ENCODE measurements around the gene SNX24. TPM values are rescaled to one million over a fixed set of nuclear protein-coding genes. Genes with fewer than 3 reads are reported as not detected.

The SNX24 gene, protein sequence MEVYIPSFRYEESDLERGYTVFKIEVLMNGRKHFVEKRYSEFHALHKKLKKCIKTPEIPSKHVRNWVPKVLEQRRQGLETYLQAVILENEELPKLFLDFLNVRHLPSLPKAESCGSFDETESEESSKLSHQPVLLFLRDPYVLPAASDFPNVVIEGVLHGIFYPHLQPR
- 25.3 and 25.9 TPM in 2 replicates for polyA plus RNA-seq

DNA sequence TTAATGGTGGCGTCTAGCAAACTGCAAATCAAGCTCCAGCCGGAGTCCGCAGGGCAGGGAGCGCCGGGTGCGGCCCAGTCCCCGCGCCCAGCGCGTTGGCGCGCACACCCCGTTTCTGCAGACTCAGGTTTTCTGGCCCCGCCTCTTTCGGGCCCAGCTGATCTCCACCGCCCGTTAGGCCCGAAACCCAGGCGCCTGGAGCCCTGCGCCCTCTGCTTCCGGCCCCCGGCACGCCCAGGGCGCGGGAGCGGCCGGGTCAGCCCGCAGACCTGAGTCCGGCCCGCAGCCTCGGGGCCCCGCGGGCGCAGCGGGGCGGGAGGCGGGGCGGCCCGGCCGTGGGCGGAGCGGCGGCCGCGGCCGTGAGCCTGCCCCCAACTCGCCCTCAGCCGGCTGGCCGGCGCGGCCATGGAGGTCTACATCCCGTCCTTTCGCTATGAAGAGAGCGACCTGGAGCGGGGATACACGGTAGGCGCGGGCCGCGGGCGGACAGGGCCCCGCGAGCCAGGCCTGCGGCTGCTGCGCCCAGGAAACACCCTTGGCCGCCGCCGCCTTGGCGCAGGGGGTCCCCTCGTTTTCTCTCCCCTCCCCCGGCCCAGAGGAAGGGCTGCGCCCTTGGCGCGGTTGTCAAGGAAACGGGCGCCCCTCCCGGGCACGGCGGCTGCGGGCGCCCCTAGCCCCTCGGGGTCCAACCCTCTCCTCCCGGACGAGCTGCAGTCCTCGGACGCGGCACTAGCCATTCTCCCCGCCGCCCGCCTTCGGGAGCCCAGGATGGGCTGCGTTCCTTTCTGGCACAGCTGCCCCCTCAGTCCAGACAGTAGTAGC lies at the start of gene SNX24:
TSS of gene SNX24 (plus strand) at position 385 of the 822 bp plus-strand sequence. CDS start at position 406, 21 bp downstream.

GRCh38 chr5:123036391-123037103 lies 191.1 kb downstream of the SNX24 start, which contains the start of gene PPIC:
TSS of gene PPIC (minus strand) at chr5:123036725. CDS start at chr5:123036625, 100 bp downstream.

Other genes starting within 250 kb of the SNX24 start
- 333 and 373 TPM in 2 replicates for gene SNX2, start 70.5 kb upstream of the SNX24 start, polyA plus RNA-seq
- gene PPIC, start 191.1 kb downstream of the SNX24 start, polyA plus RNA-seq = 17.1 and 19.9 TPM in 2 replicates
- gene PRDM6, start 243.6 kb downstream of the SNX24 start, polyA plus RNA-seq = 0.07 and 0.22 TPM in 2 replicates